AG10803 (cell line): ENCODE results near the gene HNRNPM.
"Not testable (repeated sequence)": the region's sequence is repeated elsewhere in the genome, so short reads cannot be mapped to it uniquely, and the experiment has no call there.

Source experiments
- DNase-seq: peaks from one replicate; pipeline ENCODE4 v3.0.0; 2010; ENCODE audit warnings: low read depth
- H3K4me3 ChIP-seq: 2 replicates; pipeline ENCODE4 v1.5.1; 2011; ENCODE audit warnings: mild to moderate bottlenecking, low read length, control low read depth
- CTCF ChIP-seq: conservative IDR thresholded peaks from 2 replicates; pipeline ENCODE4 v1.5.1; 2011; ENCODE audit warnings: mild to moderate bottlenecking, low read length, control low read depth, inconsistent platforms

The HNRNPM gene

GRCh38 chr19:8429826-8430225 is 14.9 kb upstream of the HNRNPM start:
- TF ChIP-seq CTCF: no peak
- DNase-seq: no peak
- no peak overlapping the region for H3K4me3 ChIP-seq

GRCh38 chr19:8430650-8431049 is 14.1 kb upstream of the HNRNPM start:
- DNase-seq: no peak
- TF ChIP-seq CTCF: no peak
- no peak overlapping the region for H3K4me3 ChIP-seq

- DNase-seq: no peak
- no peak overlapping the region for H3K4me3 ChIP-seq
- no peak for TF ChIP-seq CTCF
These were observed 6.5 kb upstream of the HNRNPM start for GRCh38 chr19:8438236-8438635.

- no peak overlapping the region for H3K4me3 ChIP-seq
- TF ChIP-seq CTCF: no peak
- DNase-seq: no peak
These were observed 2.8 kb upstream of the HNRNPM start for GRCh38 chr19:8441725-8442544.

- peak overlapping the region; percentile 61 for H3K4me3 ChIP-seq
- not testable (repeated sequence) for DNase-seq
These were observed 567 bp upstream of the HNRNPM start for GRCh38 chr19:8444140-8444676.

GRCh38 chr19:8445488-8446001 is 770 bp downstream of the HNRNPM start:
- peak overlapping the region; percentile 83 for H3K4me3 ChIP-seq
- no peak for TF ChIP-seq CTCF
- no peak for DNase-seq

GRCh38 chr19:8446061-8446709 is 1.4 kb downstream of the HNRNPM start:
- peak overlapping the region; percentile 83 for H3K4me3 ChIP-seq
- DNase-seq: no peak
- TF ChIP-seq CTCF: no peak
